HG03442 (cell line): ENCODE data around the gene FGD5.

Experiments used
- ATAC-seq: cut with Tn5 transposase; IDR thresholded peaks from one replicate; pipeline ENCODE4 v1.9.1; 2021; ENCODE audit warnings: mild to moderate bottlenecking, moderate library complexity; ENCODE audit not compliant: unreplicated experiment

FGD5 gene

GRCh38 chr3:14786369-14786768 is 32.4 kb upstream of the FGD5 start:
- ATAC-seq = no peak

GRCh38 chr3:14787630-14788029 is 31.1 kb upstream of the FGD5 start:
- ATAC-seq = no peak

- ATAC-seq = no peak
Measured at GRCh38 chr3:14788644-14789043, 30.1 kb upstream of the FGD5 start.

GRCh38 chr3:14789221-14789620 is 29.5 kb upstream of the FGD5 start:
- no peak for ATAC-seq

- no peak for ATAC-seq
Measured at GRCh38 chr3:14789640-14790285, 29.0 kb upstream of the FGD5 start.

GRCh38 chr3:14791343-14791945 is 27.3 kb upstream of the FGD5 start:
- no peak for ATAC-seq

- no peak for ATAC-seq
Measured at GRCh38 chr3:14792691-14793121, 26.1 kb upstream of the FGD5 start.

- ATAC-seq = no peak
Measured at GRCh38 chr3:14793126-14793857, 25.5 kb upstream of the FGD5 start.

GRCh38 chr3:14793858-14794234 is 24.9 kb upstream of the FGD5 start:
- ATAC-seq = no peak

- no peak for ATAC-seq
Measured at GRCh38 chr3:14794435-14794834, 24.3 kb upstream of the FGD5 start.

GRCh38 chr3:14795996-14796395 is 22.8 kb upstream of the FGD5 start:
- ATAC-seq = no peak

GRCh38 chr3:14796403-14797077 is 22.2 kb upstream of the FGD5 start:
- no peak for ATAC-seq

- no peak for ATAC-seq
Measured at GRCh38 chr3:14797731-14798130, 21.0 kb upstream of the FGD5 start.

- ATAC-seq = no peak
Measured at GRCh38 chr3:14798231-14798630, 20.5 kb upstream of the FGD5 start.

- no peak for ATAC-seq
Measured at GRCh38 chr3:14799146-14799545, 19.6 kb upstream of the FGD5 start.

GRCh38 chr3:14801031-14801430 is 17.7 kb upstream of the FGD5 start:
- no peak for ATAC-seq

GRCh38 chr3:14801668-14802380 is 16.9 kb upstream of the FGD5 start:
- no peak for ATAC-seq

GRCh38 chr3:14802381-14802731 is 16.4 kb upstream of the FGD5 start:
- no peak for ATAC-seq

GRCh38 chr3:14803101-14803980 is 15.4 kb upstream of the FGD5 start:
- no peak for ATAC-seq
